HL-60/S4 treated with retinoic acid at 250 ng/mL for 4 days and 3 days (cell line): ENCODE results near the gene TM9SF2.

ENCODE experiments used
- in situ Hi-C: fragments of 300-500 bp; cut with MboI; formaldehyde crosslinking; loops from 2 replicates; pipeline ENCODE4 v1.7.0; 2022; ENCODE audit warnings: low sequenced_read_pairs

TM9SF2 gene, protein sequence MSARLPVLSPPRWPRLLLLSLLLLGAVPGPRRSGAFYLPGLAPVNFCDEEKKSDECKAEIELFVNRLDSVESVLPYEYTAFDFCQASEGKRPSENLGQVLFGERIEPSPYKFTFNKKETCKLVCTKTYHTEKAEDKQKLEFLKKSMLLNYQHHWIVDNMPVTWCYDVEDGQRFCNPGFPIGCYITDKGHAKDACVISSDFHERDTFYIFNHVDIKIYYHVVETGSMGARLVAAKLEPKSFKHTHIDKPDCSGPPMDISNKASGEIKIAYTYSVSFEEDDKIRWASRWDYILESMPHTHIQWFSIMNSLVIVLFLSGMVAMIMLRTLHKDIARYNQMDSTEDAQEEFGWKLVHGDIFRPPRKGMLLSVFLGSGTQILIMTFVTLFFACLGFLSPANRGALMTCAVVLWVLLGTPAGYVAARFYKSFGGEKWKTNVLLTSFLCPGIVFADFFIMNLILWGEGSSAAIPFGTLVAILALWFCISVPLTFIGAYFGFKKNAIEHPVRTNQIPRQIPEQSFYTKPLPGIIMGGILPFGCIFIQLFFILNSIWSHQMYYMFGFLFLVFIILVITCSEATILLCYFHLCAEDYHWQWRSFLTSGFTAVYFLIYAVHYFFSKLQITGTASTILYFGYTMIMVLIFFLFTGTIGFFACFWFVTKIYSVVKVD

GRCh38 chr13:99501184-99501847, at the start of gene TM9SF2:
Gene TM9SF2 (plus strand): TSS chr13:99501472. CDS start chr13:99501607, 135 bp downstream.
- in situ Hi-C loops: no loop called here

DNA sequence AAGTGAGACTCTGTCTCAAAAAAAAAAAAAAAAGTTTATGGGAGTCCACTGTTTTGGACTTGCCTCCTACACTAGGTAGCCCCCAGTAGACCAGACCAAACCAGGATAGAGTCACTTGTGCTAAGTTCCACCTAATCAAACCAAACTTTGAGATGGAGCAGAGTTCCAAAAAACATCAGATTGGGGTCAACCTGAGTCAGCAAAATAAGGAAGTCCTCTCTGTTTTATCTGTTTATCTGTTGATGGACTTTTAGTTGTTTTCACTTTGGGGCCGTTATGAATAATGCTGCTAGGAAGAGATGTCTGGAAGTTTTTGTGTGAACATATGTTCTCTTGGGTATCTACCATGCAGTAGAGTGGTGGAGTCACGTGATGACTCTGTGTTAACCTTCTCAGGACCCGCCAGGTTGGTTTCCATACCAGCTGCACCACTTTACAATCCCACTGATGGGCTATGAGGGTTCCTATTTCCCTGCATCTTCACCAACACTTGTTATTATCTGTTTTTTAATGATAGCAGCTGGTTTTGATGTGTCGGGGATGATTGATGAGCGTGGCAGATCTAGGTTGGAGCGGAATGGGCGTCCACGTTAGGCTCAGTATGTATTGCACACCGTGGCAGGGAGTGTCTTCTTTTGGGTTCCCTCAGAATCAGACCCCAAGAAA, 46.6 kb upstream of the TM9SF2 start:
- in situ Hi-C loops: loop anchor here (25.0 kb wide), 1 partner anchor 783 kb away; no protein-coding TSS in a partner anchor

- in situ Hi-C loops: loop anchor here (25.0 kb wide), 1 partner anchor 778 kb away; no protein-coding TSS in a partner anchor
Observed at GRCh38 chr13:99459099-99459850, 42.0 kb upstream of the TM9SF2 start.

GRCh38 chr13:99460802-99461201, 40.5 kb upstream of the TM9SF2 start:
- in situ Hi-C loops: loop anchor here (25.0 kb wide), 1 partner anchor 776 kb away; no protein-coding TSS in a partner anchor

- in situ Hi-C loops: loop anchor here (25.0 kb wide), 1 partner anchor 773 kb away; no protein-coding TSS in a partner anchor
Observed at GRCh38 chr13:99463646-99464397, 37.5 kb upstream of the TM9SF2 start.

GRCh38 chr13:99464441-99464949, 36.8 kb upstream of the TM9SF2 start:
- in situ Hi-C loops: loop anchor here (25.0 kb wide), 1 partner anchor 773 kb away; no protein-coding TSS in a partner anchor

DNA sequence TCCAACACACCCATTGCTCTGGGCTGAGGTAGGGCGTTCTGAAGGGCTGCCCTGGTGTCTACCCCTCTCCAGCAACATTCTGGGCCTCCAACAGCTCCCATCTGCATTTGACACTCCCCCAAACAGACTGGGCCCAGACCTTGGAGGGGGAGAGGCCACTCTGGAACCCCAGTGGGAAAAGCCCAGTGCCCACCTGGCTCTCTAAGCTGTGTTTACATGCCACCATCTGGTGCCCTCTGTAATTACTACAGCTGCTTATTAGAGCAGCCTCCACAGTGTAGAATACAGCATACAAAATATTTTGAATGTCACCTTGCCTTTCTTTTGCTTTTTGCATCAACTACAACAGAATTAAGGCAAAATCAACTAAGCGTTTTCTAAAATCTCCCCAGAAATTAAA, 35.8 kb upstream of the TM9SF2 start:
- in situ Hi-C loops: loop anchor here (25.0 kb wide), 1 partner anchor 772 kb away; no protein-coding TSS in a partner anchor

DNA sequence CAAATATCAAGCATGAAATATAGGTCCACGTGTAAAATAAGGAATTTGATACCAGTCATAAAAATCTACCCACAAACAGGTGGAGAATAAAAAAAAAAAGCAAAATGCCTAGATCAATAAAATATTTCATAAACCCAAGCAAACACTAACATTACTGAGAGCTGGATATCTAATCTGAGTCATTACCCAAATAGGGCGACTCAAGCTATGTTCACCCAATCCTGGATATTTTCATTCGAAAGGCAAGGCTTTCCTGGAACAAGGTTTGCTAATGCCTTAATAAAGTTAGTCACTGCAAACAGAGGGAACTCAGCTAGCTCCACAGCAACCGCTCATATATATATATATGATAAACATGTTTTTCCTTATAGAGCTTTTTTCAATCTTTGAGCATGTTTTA, 33.5 kb upstream of the TM9SF2 start:
- in situ Hi-C loops: loop anchor here (25.0 kb wide), 1 partner anchor 770 kb away; no protein-coding TSS in a partner anchor

DNA sequence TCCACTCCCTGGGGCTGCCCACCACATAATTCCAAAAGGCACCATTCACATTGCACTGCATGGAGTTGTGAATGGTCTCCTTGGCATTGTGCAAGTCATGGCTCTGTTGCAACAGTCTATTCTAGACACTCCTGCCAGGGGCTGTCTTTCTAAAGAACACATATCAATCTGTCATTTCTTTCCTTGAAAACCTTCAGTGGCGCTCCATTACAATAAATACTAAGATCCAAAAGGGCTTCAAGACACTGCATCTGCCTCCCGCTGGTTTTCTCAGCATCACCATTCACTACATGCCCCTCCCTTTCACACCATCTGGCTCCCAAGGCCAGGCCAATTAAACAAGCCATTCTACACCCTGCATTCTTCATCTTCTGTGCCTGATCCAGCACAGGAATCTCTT, 32.2 kb upstream of the TM9SF2 start:
- in situ Hi-C loops: loop anchor here (25.0 kb wide), 1 partner anchor 768 kb away; no protein-coding TSS in a partner anchor

GRCh38 chr13:99470027-99470426, 31.2 kb upstream of the TM9SF2 start:
- in situ Hi-C loops: loop anchor here (25.0 kb wide), 1 partner anchor 767 kb away; no protein-coding TSS in a partner anchor

DNA sequence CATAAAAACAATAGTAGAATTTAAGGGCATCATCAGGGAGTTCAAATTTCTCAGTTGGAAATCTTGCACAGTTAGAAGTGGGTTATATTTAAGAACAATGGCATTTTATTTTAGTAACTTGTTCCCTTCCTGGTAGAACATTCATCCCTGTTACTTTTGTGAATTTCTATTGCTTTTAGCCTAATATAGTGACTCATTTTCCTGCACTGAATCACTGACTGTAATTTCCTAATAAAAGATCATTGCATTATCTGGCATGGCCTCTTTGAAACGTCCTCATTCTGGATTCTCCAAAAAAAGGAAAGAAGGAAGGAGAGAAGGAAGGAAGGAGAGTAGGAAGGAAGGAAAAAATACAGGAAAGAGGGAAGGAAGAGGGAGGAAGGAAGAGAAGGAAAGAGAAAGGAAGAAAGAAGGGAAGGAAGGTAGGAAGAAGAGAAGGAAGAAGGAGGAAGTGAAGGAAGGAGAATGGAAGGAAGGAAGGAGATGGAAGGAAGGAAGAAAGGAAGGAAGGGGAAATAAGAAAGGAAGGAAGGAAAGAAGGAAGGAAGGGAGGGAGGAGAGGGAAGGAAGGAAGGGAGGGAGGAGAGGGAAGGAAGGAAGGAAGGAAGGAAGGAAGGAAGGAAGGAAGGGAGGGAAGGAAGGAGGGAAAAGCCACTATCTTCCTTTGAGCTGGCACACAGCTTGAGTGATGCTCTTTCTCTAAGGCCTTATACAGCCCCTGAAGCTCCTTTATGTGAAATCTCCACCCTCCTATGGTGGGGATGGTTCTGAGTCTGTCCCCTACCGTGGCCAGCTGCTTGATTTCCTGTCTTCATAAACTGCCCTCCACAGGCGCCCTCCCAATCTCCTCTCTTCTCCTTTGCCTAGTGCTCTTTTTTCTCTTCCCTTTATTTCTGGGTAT, 29.8 kb upstream of the TM9SF2 start:
- in situ Hi-C loops: loop anchor here (25.0 kb wide), 1 partner anchor 766 kb away; no protein-coding TSS in a partner anchor

GRCh38 chr13:99472122-99472440, 29.2 kb upstream of the TM9SF2 start:
- in situ Hi-C loops: loop anchor here (25.0 kb wide), 1 partner anchor 765 kb away; no protein-coding TSS in a partner anchor

DNA sequence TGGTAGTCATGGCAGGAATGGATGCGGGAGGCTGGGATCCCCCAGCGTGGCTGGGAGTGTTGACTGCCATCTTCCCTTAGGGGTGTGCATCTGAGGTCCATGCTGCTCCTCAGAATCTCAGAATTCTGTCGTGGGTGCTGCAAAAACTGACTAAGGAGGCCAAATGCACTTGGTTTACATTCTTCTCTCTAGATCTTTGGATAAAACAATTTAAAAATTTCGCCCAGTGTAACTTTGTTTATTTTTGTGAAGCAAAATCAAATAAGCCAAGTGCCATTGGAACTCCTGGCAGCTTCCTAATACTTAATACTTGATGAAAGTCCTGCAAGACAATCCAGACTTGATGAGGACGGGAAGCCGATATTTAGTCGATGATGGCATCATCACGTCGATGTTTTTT, 27.8 kb upstream of the TM9SF2 start:
- in situ Hi-C loops: loop anchor here (25.0 kb wide), 1 partner anchor 764 kb away; no protein-coding TSS in a partner anchor

DNA sequence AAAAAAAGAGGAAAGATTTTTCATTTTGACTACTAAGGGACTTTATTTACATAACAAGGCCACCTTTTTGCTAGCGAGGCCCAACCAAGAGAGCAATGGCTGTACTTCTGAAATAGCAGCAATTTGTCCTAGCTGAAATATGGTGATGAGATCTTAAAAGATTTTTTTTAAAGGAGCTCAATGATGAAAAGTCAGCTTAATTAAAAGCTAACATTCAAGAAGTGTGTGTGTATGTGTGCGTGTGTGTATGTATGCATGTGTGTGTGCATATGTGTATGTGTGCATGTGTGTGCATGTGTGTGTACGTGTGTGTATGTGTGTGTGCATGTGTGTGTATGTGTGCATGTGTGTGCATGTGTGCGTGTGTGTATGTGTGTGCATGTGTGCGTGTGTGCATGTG, 24.6 kb upstream of the TM9SF2 start:
- in situ Hi-C loops: no loop called here

DNA sequence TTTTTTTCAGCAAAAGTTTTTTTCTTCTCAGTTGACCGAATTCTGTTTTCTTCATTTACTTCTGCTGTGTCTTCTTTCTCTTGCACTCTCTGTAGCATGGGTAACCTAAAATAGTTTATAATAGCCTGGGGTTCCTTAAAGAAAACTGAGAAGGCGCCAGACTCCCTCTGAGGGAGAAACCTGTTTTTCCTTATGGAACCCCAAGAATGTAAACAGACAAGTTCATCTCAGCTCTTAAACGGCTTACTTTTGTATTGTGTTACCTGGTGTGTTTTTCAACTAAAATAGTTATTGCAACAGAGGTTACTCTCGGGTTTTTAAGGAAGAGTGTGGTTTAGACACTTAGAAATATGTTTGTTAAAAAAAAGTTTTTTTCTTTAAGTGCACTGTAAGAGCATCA, 23.8 kb upstream of the TM9SF2 start:
- in situ Hi-C loops: no loop called here

DNA sequence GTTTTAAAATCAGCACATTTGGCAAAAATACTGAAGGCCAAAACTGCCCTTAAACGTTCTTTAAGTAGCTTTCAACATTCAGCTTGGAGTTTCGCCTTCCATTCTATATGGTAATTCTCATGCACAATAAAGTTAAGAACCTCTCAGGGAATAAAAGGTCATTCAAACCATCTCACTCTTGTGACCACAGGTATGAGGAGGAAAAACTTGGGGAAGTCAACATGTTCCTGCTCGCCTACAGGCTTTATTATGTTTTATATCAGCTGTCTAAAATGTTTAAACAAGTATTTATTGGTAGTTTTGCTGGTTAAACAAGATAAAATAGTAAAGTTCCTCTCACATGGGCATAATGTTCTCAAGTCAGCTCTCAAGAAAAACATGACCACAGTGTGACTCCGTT, 19.9 kb upstream of the TM9SF2 start:
- in situ Hi-C loops: no loop called here

GRCh38 chr13:99484473-99484872, 16.8 kb upstream of the TM9SF2 start:
- in situ Hi-C loops: no loop called here

GRCh38 chr13:99486996-99487395, 14.3 kb upstream of the TM9SF2 start:
- in situ Hi-C loops: no loop called here
